Spleen (tissue), 11 donors: ENCODE results near the gene COL4A3. TPM values are rescaled to one million over a fixed set of nuclear protein-coding genes. Genes with fewer than 3 reads are reported as not detected.
"Not testable (repeated sequence)": the region's sequence is repeated elsewhere in the genome, so short reads cannot be mapped to it uniquely, and the experiment has no call there.

Experiments used
- DNase-seq: peaks from one replicate; pipeline ENCODE4 v3.0.0-alpha.2; 2020
- H3K27ac ChIP-seq, 8 donors: fragments of 200-600 bp; sonication (generic) in 7 of 8; 1 replicate in 4 of 8; 2 replicates in 4 of 8; pipeline versions ENCODE4 v1.5.0 to v1.8.0; 2016 to 2021; ENCODE audit warnings: inconsistent platforms in 4 of 8, mild to moderate bottlenecking in 4 of 8, moderate library complexity in 1 of 8
- H3K27me3 ChIP-seq, 7 donors: fragments of 200-600 bp; sonication (generic) in 6 of 7; replicated peaks in 1 of 7; 1 replicate in 4 of 7; 2 replicates in 3 of 7; pipeline versions ENCODE4 v1.5.0 to v1.8.0; 2016 to 2021; ENCODE audit warnings: inconsistent platforms in 3 of 7, mild to moderate bottlenecking in 1 of 7
- H3K36me3 ChIP-seq, 6 donors: fragments of 200-600 bp; sonication (generic) in 5 of 6; 1 replicate in 4 of 6; 2 replicates in 2 of 6; pipeline versions ENCODE4 v1.5.0 to v1.8.0; 2016 to 2021; ENCODE audit warnings: inconsistent platforms in 2 of 6
- H3K4me1 ChIP-seq, 6 donors: fragments of 200-600 bp; sonication (generic) in 5 of 6; 1 replicate in 3 of 6; 2 replicates in 3 of 6; pipeline versions ENCODE4 v1.5.0 to v1.8.0; 2016 to 2021; ENCODE audit warnings: inconsistent platforms in 3 of 6
- H3K4me3 ChIP-seq, 8 donors: fragments of 200-600 bp; sonication (generic) in 7 of 8; 1 replicate in 4 of 8; 2 replicates in 4 of 8; pipeline versions ENCODE4 v1.5.0 to v1.8.0; 2016 to 2021; ENCODE audit warnings: inconsistent platforms in 4 of 8, mild to moderate bottlenecking in 4 of 8, moderate library complexity in 2 of 8
- H3K9me3 ChIP-seq, 8 donors: fragments of 200-600 bp; sonication (generic) in 7 of 8; 1 replicate in 4 of 8; 2 replicates in 4 of 8; pipeline versions ENCODE4 v1.5.0 to v1.8.0; 2016 to 2021; ENCODE audit warnings: inconsistent platforms in 4 of 8
- POLR2A ChIP-seq, 3 donors: fragments of 450-650 bp; IDR thresholded peaks; one replicate each; pipeline ENCODE4 v1.5.1; 2017; ENCODE audit warnings: antibody characterized with exemption in 3 of 3, mild to moderate bottlenecking in 1 of 3
- POLR2AphosphoS5 ChIP-seq, 3 donors: sonication (generic); formaldehyde crosslinking; IDR thresholded peaks; one replicate each; pipeline ENCODE4 v1.5.1; 2017; ENCODE audit warnings: antibody characterized with exemption in 3 of 3
- WGBS, 5 donors: extraction: QIAGEN DNeasy Blood & Tissue Kit in 3 of 5; methylation state at CpG; one replicate each; pipeline versions ENCODE4 v1.1.5 to v1.1.7; 2013 to 2018; 5-methylcytosine and 5-hydroxymethylcytosine counted together
- intact Hi-C: fragments of 100-400 bp; cut with DNase I; formaldehyde crosslinking; loops from one replicate; pipeline ENCODE4 v1.15.0; 2023; ENCODE audit warnings: low total_unique reads
- polyA plus RNA-seq, 3 donors: library from polyadenylated mRNA; stranded (reverse); fragments of 200-250 nt; gene quantifications; one replicate each; pipeline ENCODE4 v1.2.1, GENCODE V29; 2013
- total RNA-seq, 7 donors: library from RNA; depleted of rRNA in 3 of 7; stranded (reverse); fragments of >200 nt in 3 of 7; fragmentation: NEBNext Ultra II Directional in 4 of 7; extraction: Animal tissue kit (Norgen Biotek cat#: 25700) in 4 of 7; gene quantifications; one replicate each; pipeline versions ENCODE4 v1.1.0 to v1.2.1, GENCODE V29; 2016 to 2021
- TF ChIP-seq, protein P1 (sequence below), 11 experiments: fragments of 200-600 bp in 7 of 11; fragments of 450-650 bp in 4 of 11; sonication (generic) in 4 of 11; IDR thresholded peaks in 8 of 11; conservative IDR thresholded peaks in 3 of 11; 1 replicate in 7 of 11; 2 replicates in 4 of 11; pipeline versions ENCODE4 v1.4.0 to v1.8.0; 2016 to 2021; ENCODE audit warnings: antibody characterized with exemption in 11 of 11, inconsistent platforms in 4 of 11, mild to moderate bottlenecking in 1 of 11
- donor health status: healthy with polysubstance abuse.
- donor health status: DM: no; HTN: no; CAD: no; lungs with moderate emphysema.
- donor health status: DM: no; HTN: no; CAD: no.
- donor health status: Bipolar disorder and iron deficiency.
- donor health status: healthy.
- donor health status: DM: no; HTN: no; CAD: no.
- donor health status: DM: yes; HTN: yes; CAD: no.

COL4A3 gene
- total and polyA plus RNA-seq, 10 donors = 6.1 to 38.5 (median 23.2) TPM

DNA sequence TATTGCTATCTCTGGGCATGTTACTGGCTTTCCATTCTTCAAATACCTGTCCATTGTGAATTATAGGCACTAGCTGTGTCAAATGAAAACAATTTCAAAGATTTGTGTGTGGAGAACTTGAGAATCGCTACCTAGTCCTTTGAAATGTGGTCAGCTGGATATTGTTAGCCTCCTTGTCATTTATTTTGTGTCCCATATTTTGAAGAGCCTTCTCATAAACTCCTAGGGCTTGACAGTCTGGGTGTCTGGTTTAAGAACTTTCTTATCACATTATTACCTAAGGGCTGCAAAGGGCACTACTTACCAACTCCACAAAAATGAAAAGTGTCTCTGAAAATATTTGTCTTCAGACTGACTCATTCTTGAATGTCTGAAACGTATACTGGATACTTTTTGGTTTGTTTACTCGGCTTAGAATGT is 50.2 kb downstream of the COL4A3 start:
- Histone ChIP-seq H3K27ac (no peak overlapping the region), H3K9me3 (peaks cover 0 to 6% (median 0%) of the 10 kb centered on the region in 8 donors), H3K36me3 (no peaks in the 10 kb centered on the region), H3K4me3 (no peak overlapping the region), H3K27me3 (no peaks in the 10 kb centered on the region), H3K4me1 (no peaks in the 10 kb centered on the region)
- no peak for DNase-seq
- TF ChIP-seq, protein P1, sequence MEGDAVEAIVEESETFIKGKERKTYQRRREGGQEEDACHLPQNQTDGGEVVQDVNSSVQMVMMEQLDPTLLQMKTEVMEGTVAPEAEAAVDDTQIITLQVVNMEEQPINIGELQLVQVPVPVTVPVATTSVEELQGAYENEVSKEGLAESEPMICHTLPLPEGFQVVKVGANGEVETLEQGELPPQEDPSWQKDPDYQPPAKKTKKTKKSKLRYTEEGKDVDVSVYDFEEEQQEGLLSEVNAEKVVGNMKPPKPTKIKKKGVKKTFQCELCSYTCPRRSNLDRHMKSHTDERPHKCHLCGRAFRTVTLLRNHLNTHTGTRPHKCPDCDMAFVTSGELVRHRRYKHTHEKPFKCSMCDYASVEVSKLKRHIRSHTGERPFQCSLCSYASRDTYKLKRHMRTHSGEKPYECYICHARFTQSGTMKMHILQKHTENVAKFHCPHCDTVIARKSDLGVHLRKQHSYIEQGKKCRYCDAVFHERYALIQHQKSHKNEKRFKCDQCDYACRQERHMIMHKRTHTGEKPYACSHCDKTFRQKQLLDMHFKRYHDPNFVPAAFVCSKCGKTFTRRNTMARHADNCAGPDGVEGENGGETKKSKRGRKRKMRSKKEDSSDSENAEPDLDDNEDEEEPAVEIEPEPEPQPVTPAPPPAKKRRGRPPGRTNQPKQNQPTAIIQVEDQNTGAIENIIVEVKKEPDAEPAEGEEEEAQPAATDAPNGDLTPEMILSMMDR (IDR thresholded peaks at IDR 0.05 in 8 of 11, conservative IDR thresholded peaks at IDR 0.05 in 3 of 11) = no peak
- TF ChIP-seq POLR2AphosphoS5 (IDR thresholded peaks at IDR 0.05) (no peak), POLR2A (IDR thresholded peaks at IDR 0.05) (no peak)
- 75 to 90% (median 86%) methylated on average over 3 of the region's 3 CpGs for WGBS, 5 donors
- intact Hi-C loops = no loop called here

GRCh38 chr2:227219312-227220105 is 55.1 kb downstream of the COL4A3 start:
- no peaks in the 10 kb centered on the region for H3K36me3 ChIP-seq

GRCh38 chr2:227221120-227221519 is 56.7 kb downstream of the COL4A3 start:
- 0 to 89% (median 38%) methylated on average over 1 of the region's 1 CpG for WGBS, 5 donors
- TF ChIP-seq, protein P1 (IDR thresholded peaks at IDR 0.05 in 8 of 11, conservative IDR thresholded peaks at IDR 0.05 in 3 of 11) = no peak
- TF ChIP-seq POLR2A (IDR thresholded peaks at IDR 0.05) (no peak), POLR2AphosphoS5 (IDR thresholded peaks at IDR 0.05) (no peak)

More at GRCh38 chr2:227219312-227220105, 55.1 kb downstream of the COL4A3 start:
- intact Hi-C loops = no loop called here
- WGBS, 5 donors = 72 to 85% (median 75%) methylated on average over 4 of the region's 4 CpGs
- H3K27ac ChIP-seq = no peak overlapping the region
- TF ChIP-seq POLR2A (IDR thresholded peaks at IDR 0.05) (no peak), POLR2AphosphoS5 (IDR thresholded peaks at IDR 0.05) (no peak)
- TF ChIP-seq, protein P1 (IDR thresholded peaks at IDR 0.05 in 8 of 11, conservative IDR thresholded peaks at IDR 0.05 in 3 of 11) = no peak
- H3K9me3 ChIP-seq = peaks cover 0 to 6% (median 0%) of the 10 kb centered on the region in 8 donors
- no peaks in the 10 kb centered on the region for H3K4me1 ChIP-seq
- no peak for DNase-seq
- no peaks in the 10 kb centered on the region for H3K27me3 ChIP-seq
- H3K4me3 ChIP-seq = no peak overlapping the region

DNA sequence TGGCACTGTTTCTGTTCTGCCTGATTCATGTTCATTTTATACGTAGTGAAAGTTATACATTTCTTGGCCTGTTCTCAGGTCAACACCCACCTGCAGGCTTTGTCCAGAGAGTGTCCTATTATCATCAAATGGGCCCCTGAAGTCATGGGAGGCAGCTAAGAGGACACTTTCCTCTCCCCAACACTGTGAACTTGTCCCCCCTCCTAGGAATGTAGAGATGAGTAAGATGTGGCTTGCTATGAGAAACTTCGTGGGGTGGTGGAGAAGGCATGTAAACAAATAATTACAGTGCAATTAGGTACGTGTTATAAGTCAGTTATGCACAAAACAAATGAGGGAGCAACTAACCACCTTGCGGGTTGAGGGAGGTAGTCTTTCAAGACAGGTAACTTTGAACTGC is 57.9 kb downstream of the COL4A3 start:
- WGBS, 5 donors = 60 to 81% (median 71%) methylated on average over 4 of the region's 4 CpGs
- Histone ChIP-seq H3K9me3 (peaks cover 0 to under 1% (median 0%) of the 10 kb centered on the region in 8 donors), H3K27me3 (peaks cover 0 to 3% (median 0%) of the 10 kb centered on the region in 7 donors), H3K36me3 (no peaks in the 10 kb centered on the region), H3K4me3 (no peak overlapping the region), H3K27ac (no peak overlapping the region), H3K4me1 (no peaks in the 10 kb centered on the region)
- no peak for TF ChIP-seq POLR2AphosphoS5 (IDR thresholded peaks at IDR 0.05)
- no peak for TF ChIP-seq POLR2A (IDR thresholded peaks at IDR 0.05)
- TF ChIP-seq, protein P1 (IDR thresholded peaks at IDR 0.05 in 8 of 11, conservative IDR thresholded peaks at IDR 0.05 in 3 of 11) = no peak
- intact Hi-C loops = no loop called here
- DNase-seq = no peak

More at GRCh38 chr2:227221120-227221519, 56.7 kb downstream of the COL4A3 start:
- Histone ChIP-seq H3K9me3 (peaks cover 0 to 6% (median 0%) of the 10 kb centered on the region in 8 donors), H3K27ac (no peak overlapping the region), H3K4me1 (no peaks in the 10 kb centered on the region), H3K36me3 (no peaks in the 10 kb centered on the region), H3K4me3 (no peak overlapping the region), H3K27me3 (no peaks in the 10 kb centered on the region)
- intact Hi-C loops = no loop called here
- DNase-seq = no peak

DNA sequence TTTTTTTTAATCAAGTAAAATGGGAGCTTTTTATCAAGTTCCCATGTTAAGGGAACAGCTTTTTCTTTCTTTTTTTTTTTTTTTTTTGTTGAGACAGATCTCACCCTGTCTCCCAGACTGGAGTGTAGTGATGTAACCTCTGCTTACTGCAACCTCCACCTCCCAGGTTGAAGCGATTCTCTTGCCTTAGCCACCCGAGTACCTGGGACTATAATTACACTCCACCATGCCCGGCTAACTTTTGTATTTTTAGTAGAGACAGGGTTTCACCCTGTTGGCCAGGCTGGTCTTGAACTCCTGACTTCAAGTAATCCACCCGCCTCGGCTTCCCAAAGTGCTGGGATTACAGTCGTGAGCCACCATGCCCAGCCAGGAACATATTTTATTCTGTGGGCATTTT is 61.2 kb downstream of the COL4A3 start:
- H3K9me3 ChIP-seq, H3K27ac ChIP-seq, H3K27me3 ChIP-seq, H3K4me3 ChIP-seq, H3K36me3 ChIP-seq, DNase-seq, intact Hi-C loops, H3K4me1 ChIP-seq: not testable (repeated sequence)
- 89 to 95% (median 90%) methylated on average over 6 of the region's 6 CpGs for WGBS, 5 donors
